ENCODE data around the gene F11R. TPM values are rescaled to one million over a fixed set of nuclear protein-coding genes. Genes with fewer than 3 reads are reported as not detected.

F11R gene
- total RNA-seq, 3 donors from 2014 or later = 84.0 to 222 (median 157) TPM

- Histone ChIP-seq H3K9me3 (no peaks in the 10 kb centered on the region), H3K4me1 (ENCODE audit: low read depth) (no peaks in the 10 kb centered on the region), H3K36me3 (ENCODE audit: low read depth) (no peaks in the 10 kb centered on the region), H3K4me3 (no peak overlapping the region)
- no peak for DNase-seq
- TF ChIP-seq, protein P1, sequence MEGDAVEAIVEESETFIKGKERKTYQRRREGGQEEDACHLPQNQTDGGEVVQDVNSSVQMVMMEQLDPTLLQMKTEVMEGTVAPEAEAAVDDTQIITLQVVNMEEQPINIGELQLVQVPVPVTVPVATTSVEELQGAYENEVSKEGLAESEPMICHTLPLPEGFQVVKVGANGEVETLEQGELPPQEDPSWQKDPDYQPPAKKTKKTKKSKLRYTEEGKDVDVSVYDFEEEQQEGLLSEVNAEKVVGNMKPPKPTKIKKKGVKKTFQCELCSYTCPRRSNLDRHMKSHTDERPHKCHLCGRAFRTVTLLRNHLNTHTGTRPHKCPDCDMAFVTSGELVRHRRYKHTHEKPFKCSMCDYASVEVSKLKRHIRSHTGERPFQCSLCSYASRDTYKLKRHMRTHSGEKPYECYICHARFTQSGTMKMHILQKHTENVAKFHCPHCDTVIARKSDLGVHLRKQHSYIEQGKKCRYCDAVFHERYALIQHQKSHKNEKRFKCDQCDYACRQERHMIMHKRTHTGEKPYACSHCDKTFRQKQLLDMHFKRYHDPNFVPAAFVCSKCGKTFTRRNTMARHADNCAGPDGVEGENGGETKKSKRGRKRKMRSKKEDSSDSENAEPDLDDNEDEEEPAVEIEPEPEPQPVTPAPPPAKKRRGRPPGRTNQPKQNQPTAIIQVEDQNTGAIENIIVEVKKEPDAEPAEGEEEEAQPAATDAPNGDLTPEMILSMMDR (IDR thresholded peaks at IDR 0.05) = no peak
- intact Hi-C loops (cut with DNase I, micrococcal nuclease) = no loop called here
- no peak for ATAC-seq
Observed at GRCh38 chr1:160987359-160988050, 33.4 kb downstream of the F11R start.

- H3K4me1 ChIP-seq (ENCODE audit: low read depth) = no peaks in the 10 kb centered on the region
- intact Hi-C loops (cut with DNase I, micrococcal nuclease) = no loop called here
- DNase-seq = no peak
- no peak for ATAC-seq
- no peaks in the 10 kb centered on the region for H3K36me3 ChIP-seq (ENCODE audit: low read depth)
- no peak overlapping the region for H3K4me3 ChIP-seq
- no peaks in the 10 kb centered on the region for H3K9me3 ChIP-seq
- TF ChIP-seq, protein P1 (IDR thresholded peaks at IDR 0.05) = no peak
Observed at GRCh38 chr1:160985723-160986122, 35.2 kb downstream of the F11R start.

DNA sequence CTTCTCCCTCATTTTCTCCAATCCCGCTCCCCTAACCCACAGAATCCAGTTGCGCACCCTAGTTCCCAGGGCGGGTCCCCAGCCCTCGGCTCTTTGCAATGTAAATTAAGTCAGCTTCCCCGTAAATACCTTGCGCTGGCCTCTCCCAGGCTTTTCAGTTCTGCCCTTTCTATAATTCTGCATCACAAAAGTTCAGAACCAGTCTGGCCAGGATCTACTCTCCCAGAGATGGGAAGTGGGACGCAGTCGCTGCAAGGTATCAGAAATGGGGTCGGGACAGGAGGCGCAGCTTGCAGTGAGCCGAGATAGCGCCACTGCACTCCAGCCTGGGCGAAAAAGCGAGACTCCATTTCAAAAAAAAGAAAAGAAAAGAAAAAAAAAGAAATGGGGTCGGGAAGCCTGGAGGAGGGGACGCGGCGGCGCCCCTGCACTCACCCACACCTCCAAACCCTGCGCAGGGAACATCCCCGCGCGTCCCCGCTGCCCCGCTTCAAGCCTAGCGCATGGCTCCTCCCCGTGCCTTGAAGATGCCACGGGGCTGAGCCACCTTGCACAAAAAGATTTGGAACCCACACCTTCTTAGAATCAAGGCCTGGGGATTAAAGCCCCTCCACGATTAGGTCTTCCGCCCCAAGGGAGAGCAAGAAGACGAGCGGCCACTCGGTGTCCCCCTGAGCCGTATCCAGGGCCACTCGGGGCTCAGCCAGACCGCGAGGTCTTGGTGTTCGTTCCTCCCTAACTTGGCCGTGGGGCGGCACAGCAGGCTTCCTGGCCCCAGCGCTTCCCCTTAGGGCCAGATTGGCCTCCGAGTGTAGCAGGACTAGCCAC, 39.2 kb downstream of the F11R start:
- Histone ChIP-seq H3K4me1 (ENCODE audit: low read depth) (no peaks in the 10 kb centered on the region), H3K4me3 (no peak overlapping the region), H3K9me3 (no peaks in the 10 kb centered on the region), H3K36me3 (ENCODE audit: low read depth) (no peaks in the 10 kb centered on the region)
- DNase-seq (no peak), ATAC-seq (peak; percentile 28)
- intact Hi-C loops (cut with DNase I, micrococcal nuclease) = no loop called here
- TF ChIP-seq, protein P1 (IDR thresholded peaks at IDR 0.05) = no peak

DNA sequence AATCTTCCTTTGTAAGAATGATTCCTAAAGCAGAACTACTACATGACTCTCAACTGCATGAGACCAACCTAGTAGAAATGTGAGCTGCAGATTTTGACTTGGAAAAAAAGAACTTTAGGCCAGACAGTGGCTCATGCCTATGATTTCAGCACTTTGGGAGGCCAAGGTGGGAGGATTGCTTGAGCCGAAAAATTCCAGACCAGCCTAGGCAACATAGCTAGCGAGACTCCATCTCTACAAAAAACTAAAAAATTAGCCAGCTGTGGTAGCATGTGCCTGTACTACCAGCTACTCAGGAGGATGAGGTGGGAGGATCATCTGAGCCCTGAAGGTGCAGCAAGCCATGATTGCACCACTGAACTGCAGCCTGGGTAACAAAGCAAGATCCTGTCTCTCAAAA, 41.7 kb downstream of the F11R start:
- DNase-seq (no peak), ATAC-seq (no peak)
- TF ChIP-seq, protein P1 (IDR thresholded peaks at IDR 0.05) = no peak
- intact Hi-C loops (cut with DNase I, micrococcal nuclease) = no loop called here
- Histone ChIP-seq H3K4me1 (ENCODE audit: low read depth) (no peaks in the 10 kb centered on the region), H3K9me3 (no peaks in the 10 kb centered on the region), H3K36me3 (ENCODE audit: low read depth) (no peaks in the 10 kb centered on the region), H3K4me3 (no peak overlapping the region)

DNA sequence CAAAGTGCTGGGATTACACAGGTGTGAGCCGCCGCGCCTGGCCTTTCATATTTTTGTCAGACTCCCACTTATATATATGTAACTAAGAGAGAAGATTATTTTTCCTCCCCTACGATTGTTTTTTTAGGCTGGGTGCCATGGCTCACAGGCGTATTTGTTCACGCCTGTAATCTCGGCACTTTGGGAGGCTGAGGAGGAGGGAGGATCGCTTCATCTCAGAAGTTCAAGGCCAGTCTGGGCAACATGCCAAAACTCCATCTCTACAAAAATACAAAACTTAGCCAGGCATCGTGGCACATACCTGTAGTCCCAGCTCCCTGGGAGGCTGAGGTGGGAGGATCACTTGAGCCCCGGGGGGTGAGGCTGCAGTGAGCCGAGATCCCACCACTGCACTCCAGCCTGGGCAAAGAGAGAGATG, 42.4 kb downstream of the F11R start:
- no peaks in the 10 kb centered on the region for H3K9me3 ChIP-seq
- no peaks in the 10 kb centered on the region for H3K4me1 ChIP-seq (ENCODE audit: low read depth)
- peak in 1 of 3 donors; percentile 76 for DNase-seq
- TF ChIP-seq, protein P1 (IDR thresholded peaks at IDR 0.05) = no peak
- H3K4me3 ChIP-seq = no peak overlapping the region
- peak; percentile 82 for ATAC-seq
- H3K36me3 ChIP-seq (ENCODE audit: low read depth) = no peaks in the 10 kb centered on the region
- intact Hi-C loops (cut with DNase I, micrococcal nuclease) = no loop called here
